Uterus (tissue), 4 donors: ENCODE results near the gene DOCK3. TPM values are rescaled to one million over a fixed set of nuclear protein-coding genes. Genes with fewer than 3 reads are reported as not detected.

ENCODE experiments used
- DNase-seq, 2 donors: peaks; one replicate each; pipeline ENCODE4 v3.0.0-alpha.2; 2019 to 2020
- H3K27ac ChIP-seq, 2 donors: fragments of 200-600 bp; sonication (generic); 1 replicate in 1 of 2; 2 replicates in 1 of 2; pipeline ENCODE4 v1.5.1; 2016 to 2018
- H3K27me3 ChIP-seq, 2 donors: fragments of 200-600 bp; sonication (generic); one replicate each; pipeline ENCODE4 v1.5.1; 2018 to 2019; ENCODE audit warnings: control low read depth in 1 of 2
- H3K36me3 ChIP-seq, 2 donors: fragments of 200-600 bp; sonication (generic); one replicate each; pipeline ENCODE4 v1.5.1; 2019; ENCODE audit warnings: control low read depth in 1 of 2
- H3K4me1 ChIP-seq, 2 donors: fragments of 200-600 bp; sonication (generic); one replicate each; pipeline ENCODE4 v1.5.1; 2018 to 2019; ENCODE audit warnings: control low read depth in 1 of 2
- H3K4me3 ChIP-seq, 2 donors: fragments of 200-600 bp; sonication (generic); 1 replicate in 1 of 2; 2 replicates in 1 of 2; pipeline ENCODE4 v1.5.1; 2018 to 2019; ENCODE audit warnings: mild to moderate bottlenecking in 1 of 2
- H3K9me3 ChIP-seq, 2 donors: fragments of 200-600 bp; sonication (generic); one replicate each; pipeline ENCODE4 v1.5.1; 2019; ENCODE audit warnings: control low read depth in 1 of 2
- POLR2A ChIP-seq, 2 donors: fragments of 450-650 bp; IDR thresholded peaks; one replicate each; pipeline ENCODE4 v1.6.1; 2016; ENCODE audit warnings: antibody characterized with exemption in 2 of 2, mild to moderate bottlenecking in 1 of 2, moderate library complexity in 1 of 2
- intact Hi-C: fragments of 100-400 bp; cut with DNase I; formaldehyde crosslinking; loops from one replicate; pipeline ENCODE4 v1.15.1; 2023; ENCODE audit warnings: low total_unique reads
- total RNA-seq, 4 donors: library from RNA; depleted of rRNA in 3 of 4; stranded (reverse); fragments of >200 nt in 3 of 4; gene quantifications; one replicate each; pipeline versions ENCODE4 v1.1.0 to v1.2.4, GENCODE V29; 2014 to 2023
- TF ChIP-seq, protein P1 (sequence below), 4 experiments: fragments of 200-600 bp in 2 of 4; fragments of 450-650 bp in 2 of 4; sonication (generic) in 2 of 4; IDR thresholded peaks; one replicate each; pipeline ENCODE4 v1.5.1; 2016 to 2019; ENCODE audit warnings: antibody characterized with exemption in 4 of 4, mild to moderate bottlenecking in 2 of 4, moderate library complexity in 1 of 4
- donor health status: DM: yes; HTN: yes; CAD: no.

DOCK3 gene
- total RNA-seq, 4 donors from 2014 or later: under 0.01 to 1.6 (median 0.46) TPM

GRCh38 chr3:51224283-51224682, 549.6 kb downstream of the DOCK3 start:
- Histone ChIP-seq H3K4me3 (no peak overlapping the region), H3K27ac (no peak overlapping the region), H3K4me1 (no peaks in the 10 kb centered on the region), H3K27me3 (no peaks in the 10 kb centered on the region), H3K36me3 (no peaks in the 10 kb centered on the region), H3K9me3 (no peaks in the 10 kb centered on the region)
- no peak for TF ChIP-seq POLR2A (IDR thresholded peaks at IDR 0.05)
- TF ChIP-seq, protein P1, sequence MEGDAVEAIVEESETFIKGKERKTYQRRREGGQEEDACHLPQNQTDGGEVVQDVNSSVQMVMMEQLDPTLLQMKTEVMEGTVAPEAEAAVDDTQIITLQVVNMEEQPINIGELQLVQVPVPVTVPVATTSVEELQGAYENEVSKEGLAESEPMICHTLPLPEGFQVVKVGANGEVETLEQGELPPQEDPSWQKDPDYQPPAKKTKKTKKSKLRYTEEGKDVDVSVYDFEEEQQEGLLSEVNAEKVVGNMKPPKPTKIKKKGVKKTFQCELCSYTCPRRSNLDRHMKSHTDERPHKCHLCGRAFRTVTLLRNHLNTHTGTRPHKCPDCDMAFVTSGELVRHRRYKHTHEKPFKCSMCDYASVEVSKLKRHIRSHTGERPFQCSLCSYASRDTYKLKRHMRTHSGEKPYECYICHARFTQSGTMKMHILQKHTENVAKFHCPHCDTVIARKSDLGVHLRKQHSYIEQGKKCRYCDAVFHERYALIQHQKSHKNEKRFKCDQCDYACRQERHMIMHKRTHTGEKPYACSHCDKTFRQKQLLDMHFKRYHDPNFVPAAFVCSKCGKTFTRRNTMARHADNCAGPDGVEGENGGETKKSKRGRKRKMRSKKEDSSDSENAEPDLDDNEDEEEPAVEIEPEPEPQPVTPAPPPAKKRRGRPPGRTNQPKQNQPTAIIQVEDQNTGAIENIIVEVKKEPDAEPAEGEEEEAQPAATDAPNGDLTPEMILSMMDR (IDR thresholded peaks at IDR 0.05): no peak
- intact Hi-C loops: no loop called here
- no peak for DNase-seq

- no peak overlapping the region for H3K27ac ChIP-seq
- H3K27me3 ChIP-seq: no peaks in the 10 kb centered on the region
- no peaks in the 10 kb centered on the region for H3K4me1 ChIP-seq
- H3K36me3 ChIP-seq: no peaks in the 10 kb centered on the region
- H3K4me3 ChIP-seq: no peak overlapping the region
- no peak for TF ChIP-seq POLR2A (IDR thresholded peaks at IDR 0.05)
- TF ChIP-seq, protein P1 (IDR thresholded peaks at IDR 0.05): no peak
- intact Hi-C loops: no loop called here
- DNase-seq: no peak
- H3K9me3 ChIP-seq: no peaks in the 10 kb centered on the region
Observed at GRCh38 chr3:51224843-51225242, 550.1 kb downstream of the DOCK3 start.

- no peak overlapping the region for H3K27ac ChIP-seq
- intact Hi-C loops: no loop called here
Observed at GRCh38 chr3:51242939-51243338, 568.2 kb downstream of the DOCK3 start.

DNA sequence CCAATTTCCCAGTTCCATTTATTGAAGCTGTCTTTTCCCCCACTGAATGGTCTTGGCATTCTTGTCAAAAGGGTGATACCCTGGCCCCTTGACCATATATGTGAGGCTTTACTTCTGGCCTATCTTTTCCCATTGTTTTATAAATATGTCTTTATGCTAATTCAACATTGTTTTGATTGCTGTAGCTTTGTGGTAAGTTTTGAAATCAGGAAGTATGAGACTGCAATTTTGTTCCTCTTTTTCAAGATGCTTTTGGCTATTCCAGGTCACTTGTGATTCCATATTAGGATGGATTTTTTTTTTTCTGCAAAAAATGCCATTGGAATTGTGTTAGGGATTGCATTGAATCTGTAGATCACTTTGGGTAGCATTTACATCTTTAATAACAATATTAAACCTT, 569.2 kb downstream of the DOCK3 start:
- Histone ChIP-seq H3K9me3 (no peaks in the 10 kb centered on the region), H3K27ac (no peak overlapping the region), H3K27me3 (no peaks in the 10 kb centered on the region), H3K4me3 (no peak overlapping the region), H3K36me3 (no peaks in the 10 kb centered on the region), H3K4me1 (no peaks in the 10 kb centered on the region)
- DNase-seq: no peak
- intact Hi-C loops: no loop called here
- TF ChIP-seq, protein P1 (IDR thresholded peaks at IDR 0.05): no peak
- no peak for TF ChIP-seq POLR2A (IDR thresholded peaks at IDR 0.05)

More at GRCh38 chr3:51242939-51243338, 568.2 kb downstream of the DOCK3 start:
- no peak for TF ChIP-seq POLR2A (IDR thresholded peaks at IDR 0.05)
- TF ChIP-seq, protein P1 (IDR thresholded peaks at IDR 0.05): no peak
- no peaks in the 10 kb centered on the region for H3K36me3 ChIP-seq
- no peaks in the 10 kb centered on the region for H3K4me1 ChIP-seq
- H3K27me3 ChIP-seq: no peaks in the 10 kb centered on the region
- no peak for DNase-seq
- H3K4me3 ChIP-seq: no peak overlapping the region
- no peaks in the 10 kb centered on the region for H3K9me3 ChIP-seq

- H3K27ac ChIP-seq: no peak overlapping the region
- H3K4me3 ChIP-seq: no peak overlapping the region
- TF ChIP-seq POLR2A (IDR thresholded peaks at IDR 0.05): no peak
- TF ChIP-seq, protein P1 (IDR thresholded peaks at IDR 0.05): no peak
- intact Hi-C loops: no loop called here
- no peaks in the 10 kb centered on the region for H3K4me1 ChIP-seq
- no peak for DNase-seq
- H3K27me3 ChIP-seq: no peaks in the 10 kb centered on the region
- no peaks in the 10 kb centered on the region for H3K9me3 ChIP-seq
- no peaks in the 10 kb centered on the region for H3K36me3 ChIP-seq
Observed at GRCh38 chr3:51245867-51246266, 571.1 kb downstream of the DOCK3 start.
